ENCODE data around the gene SCN4A. TPM values are rescaled to one million over a fixed set of nuclear protein-coding genes. Genes with fewer than 3 reads are reported as not detected.

Gene SCN4A
- total RNA-seq, 1 donor from 2014 or later = 1.6 TPM

- H3K27me3 Mint-ChIP-seq (ENCODE audit: low read depth) = peaks cover 2% of the 10 kb centered on the region
- H3K4me3 Mint-ChIP-seq = no peak overlapping the region
- no peaks in the 10 kb centered on the region for H3K36me3 Mint-ChIP-seq (ENCODE audit: low read depth)
- H3K9me3 Mint-ChIP-seq = no peaks in the 10 kb centered on the region
- H3K27ac Mint-ChIP-seq (ENCODE audit: unreplicated experiment) = no peak overlapping the region
- TF ChIP-seq CTCF (conservative IDR thresholded peaks at IDR 0.05) = no peak
- DNase-seq (ENCODE audit: low read depth, low spot score) = no peak
- H3K4me1 Mint-ChIP-seq = peaks cover 17% of the 10 kb centered on the region
Measured at GRCh38 chr17:63960430-63960829, 12.3 kb downstream of the SCN4A start.

DNA sequence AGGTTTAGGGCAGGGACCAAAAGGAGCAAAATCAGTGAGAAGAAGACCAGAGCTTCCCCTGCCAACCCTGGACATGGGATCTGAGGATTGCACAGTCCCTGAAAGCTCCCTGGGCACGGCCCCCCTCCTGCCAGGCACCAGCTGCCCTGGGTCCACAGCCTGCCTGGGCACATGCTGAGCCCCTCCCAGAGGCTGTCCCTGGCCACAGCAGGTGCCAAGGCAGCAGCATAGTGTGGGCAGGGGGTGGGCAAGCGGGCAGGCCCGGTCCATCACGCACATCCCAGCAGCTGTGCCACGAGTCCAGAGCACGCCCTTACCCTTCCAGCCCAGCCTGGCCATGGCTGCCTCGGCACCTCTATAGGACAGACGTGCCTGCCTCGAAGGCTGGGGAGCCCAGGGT, 12.7 kb downstream of the SCN4A start:
- Mint-ChIP-seq H3K4me3 (no peak overlapping the region), H3K36me3 (ENCODE audit: low read depth) (no peaks in the 10 kb centered on the region), H3K27ac (ENCODE audit: unreplicated experiment) (no peak overlapping the region), H3K4me1 (peaks cover 17% of the 10 kb centered on the region), H3K27me3 (ENCODE audit: low read depth) (peaks cover 2% of the 10 kb centered on the region), H3K9me3 (no peaks in the 10 kb centered on the region)
- TF ChIP-seq CTCF (conservative IDR thresholded peaks at IDR 0.05) = no peak
- no peak for DNase-seq (ENCODE audit: low read depth, low spot score)

DNA sequence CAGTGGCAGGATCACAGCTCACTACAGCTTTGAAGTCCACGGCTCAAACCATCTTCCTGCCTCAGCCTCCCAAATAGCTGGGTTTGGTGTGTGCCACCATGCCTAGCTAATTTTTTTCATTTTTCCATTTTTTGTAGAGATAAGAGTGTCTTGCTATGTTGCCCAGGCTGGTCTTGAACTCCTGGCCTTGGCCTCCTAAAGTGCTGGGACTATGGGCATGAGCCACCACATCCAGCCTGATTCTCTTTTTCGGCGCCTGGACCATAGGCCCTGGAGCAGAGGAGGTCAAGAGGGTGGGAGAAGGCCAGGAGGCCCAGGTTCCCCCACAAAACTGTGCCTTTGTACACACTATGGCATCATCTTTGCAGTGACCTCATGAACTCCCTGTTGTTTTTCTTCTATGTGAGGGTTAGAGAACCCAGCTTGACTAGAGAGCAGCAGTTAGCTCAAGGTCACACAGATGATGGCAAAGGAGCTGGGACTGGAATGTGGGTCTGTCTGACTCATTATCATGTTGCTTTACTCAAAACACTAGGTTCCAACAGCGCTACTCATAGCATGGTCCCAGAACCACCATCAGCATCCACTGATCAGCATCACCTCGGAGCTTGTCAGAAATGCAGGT, 16.3 kb downstream of the SCN4A start:
- H3K4me1 Mint-ChIP-seq = peaks cover 6% of the 10 kb centered on the region
- peaks cover 2% of the 10 kb centered on the region for H3K27me3 Mint-ChIP-seq (ENCODE audit: low read depth)
- DNase-seq (ENCODE audit: low read depth, low spot score) = no peak
- H3K27ac Mint-ChIP-seq (ENCODE audit: unreplicated experiment) = no peak overlapping the region
- H3K36me3 Mint-ChIP-seq (ENCODE audit: low read depth) = no peaks in the 10 kb centered on the region
- TF ChIP-seq CTCF (conservative IDR thresholded peaks at IDR 0.05) = no peak
- H3K9me3 Mint-ChIP-seq = no peaks in the 10 kb centered on the region
- H3K4me3 Mint-ChIP-seq = no peak overlapping the region

- H3K9me3 Mint-ChIP-seq = no peaks in the 10 kb centered on the region
Measured at GRCh38 chr17:63955791-63956190, 16.9 kb downstream of the SCN4A start.

DNA sequence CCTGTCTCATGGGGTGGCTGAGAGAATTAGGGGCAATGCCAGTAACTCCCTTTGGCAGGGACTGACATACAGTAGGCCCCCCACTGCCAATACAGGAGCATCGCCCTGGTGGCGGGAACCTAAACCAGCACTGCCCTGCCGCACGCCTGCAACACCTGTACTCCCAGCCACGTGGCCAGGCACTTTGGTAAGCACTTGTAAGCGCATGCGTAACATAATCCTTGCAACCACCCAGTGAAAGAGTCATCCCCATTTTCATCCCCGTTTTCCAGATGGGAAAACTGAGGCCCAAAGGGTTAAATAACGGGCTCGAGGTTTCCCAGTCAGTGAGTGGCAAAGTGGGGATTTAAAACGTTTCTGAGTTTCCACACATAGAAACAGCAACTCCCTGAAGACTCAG, 17.5 kb downstream of the SCN4A start:
- no peak for TF ChIP-seq CTCF (conservative IDR thresholded peaks at IDR 0.05)
- Mint-ChIP-seq H3K4me1 (peaks cover 4% of the 10 kb centered on the region), H3K27ac (ENCODE audit: unreplicated experiment) (no peak overlapping the region), H3K9me3 (no peaks in the 10 kb centered on the region), H3K4me3 (no peak overlapping the region), H3K27me3 (ENCODE audit: low read depth) (no peaks in the 10 kb centered on the region), H3K36me3 (ENCODE audit: low read depth) (no peaks in the 10 kb centered on the region)
- no peak for DNase-seq (ENCODE audit: low read depth, low spot score)

More at GRCh38 chr17:63955791-63956190, 16.9 kb downstream of the SCN4A start:
- peaks cover 4% of the 10 kb centered on the region for H3K4me1 Mint-ChIP-seq
- peak overlapping the region; percentile 59 for H3K27ac Mint-ChIP-seq (ENCODE audit: unreplicated experiment)
- H3K4me3 Mint-ChIP-seq = no peak overlapping the region
- no peak for TF ChIP-seq CTCF (conservative IDR thresholded peaks at IDR 0.05)
- no peak for DNase-seq (ENCODE audit: low read depth, low spot score)
- peaks cover 2% of the 10 kb centered on the region for H3K27me3 Mint-ChIP-seq (ENCODE audit: low read depth)
- no peaks in the 10 kb centered on the region for H3K36me3 Mint-ChIP-seq (ENCODE audit: low read depth)
